Ectodermal cell (in vitro differentiated cells): ENCODE results near the gene OR2B2.

Experiments
- H3K27ac ChIP-seq: 2 replicates; pipeline ENCODE4 v1.7.0; 2013; ENCODE audit warnings: mild to moderate bottlenecking, low read depth, low read length; ENCODE audit not compliant: insufficient read depth, poor library complexity, severe bottlenecking
- H3K27me3 ChIP-seq: 2 replicates; pipeline ENCODE4 v1.7.0; 2013; ENCODE audit warnings: mild to moderate bottlenecking, low read length; ENCODE audit not compliant: insufficient read depth, control insufficient read depth, poor library complexity, severe bottlenecking
- H3K36me3 ChIP-seq: one replicate; pipeline ENCODE4 v1.7.0; 2013; ENCODE audit warnings: low read length; ENCODE audit not compliant: control insufficient read depth, insufficient read depth
- H3K4me1 ChIP-seq: one replicate; pipeline ENCODE4 v1.7.0; 2013; ENCODE audit warnings: low read length; ENCODE audit not compliant: control insufficient read depth, insufficient read depth
- H3K4me3 ChIP-seq: 2 replicates; pipeline ENCODE4 v1.7.0; 2013; ENCODE audit warnings: low read depth, low read length, control low read depth; ENCODE audit not compliant: insufficient read depth
- H3K9me3 ChIP-seq: 2 replicates; pipeline ENCODE4 v1.7.0; 2013; ENCODE audit warnings: mild to moderate bottlenecking, low read length, moderate library complexity; ENCODE audit not compliant: control insufficient read depth
- WGBS, 2 experiments: methylation state at CpG; one replicate each; pipeline ENCODE4 v1.1.7; 2013; ENCODE audit warnings: missing lambda C conversion rate in 2 of 2; 5-methylcytosine and 5-hydroxymethylcytosine counted together

The OR2B2 gene

GRCh38 chr6:27883136-27883535 lies 29.1 kb downstream of the OR2B2 start:
- 92 to 95% methylated on average over 1 of the region's 1 CpG for WGBS, 2 experiments
- no peaks in the 10 kb centered on the region for H3K27me3 ChIP-seq
- no peaks in the 10 kb centered on the region for H3K36me3 ChIP-seq
- no peaks in the 10 kb centered on the region for H3K4me1 ChIP-seq
- H3K9me3 ChIP-seq: no peaks in the 10 kb centered on the region
- H3K27ac ChIP-seq: no peak overlapping the region
- H3K4me3 ChIP-seq: no peak overlapping the region

DNA sequence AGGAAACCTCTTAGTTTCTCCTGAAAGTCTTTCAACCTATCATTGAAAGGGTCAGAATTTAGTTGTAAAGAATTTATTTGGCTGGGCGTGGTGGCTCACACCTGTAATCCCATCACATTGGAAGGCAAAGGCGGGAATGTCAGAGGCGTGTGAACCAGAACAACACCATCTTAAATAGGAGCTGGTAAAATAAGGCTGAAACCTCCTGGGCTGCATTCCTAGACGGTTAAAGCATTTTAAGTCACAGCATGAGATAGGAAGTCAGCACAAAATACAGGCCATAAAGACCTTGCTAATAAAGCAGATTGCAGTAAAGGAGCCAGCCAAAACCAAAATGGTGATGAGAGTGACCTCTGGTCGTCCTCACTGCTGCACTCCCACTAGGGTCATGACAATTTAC lies 29.6 kb downstream of the OR2B2 start:
- Histone ChIP-seq H3K4me1 (no peaks in the 10 kb centered on the region), H3K27ac (no peak overlapping the region), H3K27me3 (no peaks in the 10 kb centered on the region), H3K9me3 (no peaks in the 10 kb centered on the region), H3K4me3 (no peak overlapping the region), H3K36me3 (no peaks in the 10 kb centered on the region)
- WGBS, 2 experiments: 72 to 75% methylated on average over 5 of the region's 5 CpGs

DNA sequence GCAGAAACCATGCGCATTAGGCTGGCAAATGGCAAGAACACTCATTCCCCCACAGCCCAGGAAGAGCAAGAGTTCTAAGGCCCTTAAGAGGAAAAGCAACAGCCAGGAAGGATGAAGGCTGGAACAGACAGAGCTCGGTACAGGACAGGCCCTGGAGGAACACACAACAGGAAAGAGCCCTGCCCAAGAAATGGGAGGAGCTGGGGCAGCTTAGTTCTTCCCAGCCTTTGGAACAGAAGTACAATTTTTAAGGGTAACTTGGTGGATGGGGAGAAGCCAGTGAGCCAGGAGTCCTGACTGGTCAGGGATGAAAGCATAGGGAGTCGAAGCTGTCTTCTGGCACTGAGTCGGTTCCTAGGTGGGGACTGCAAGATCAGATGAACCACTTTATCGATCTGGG lies 32.4 kb downstream of the OR2B2 start:
- Histone ChIP-seq H3K9me3 (no peaks in the 10 kb centered on the region), H3K27me3 (no peaks in the 10 kb centered on the region), H3K4me3 (no peak overlapping the region), H3K4me1 (no peaks in the 10 kb centered on the region), H3K27ac (no peak overlapping the region), H3K36me3 (no peaks in the 10 kb centered on the region)
- 94 to 96% methylated on average over 5 of the region's 5 CpGs for WGBS, 2 experiments

DNA sequence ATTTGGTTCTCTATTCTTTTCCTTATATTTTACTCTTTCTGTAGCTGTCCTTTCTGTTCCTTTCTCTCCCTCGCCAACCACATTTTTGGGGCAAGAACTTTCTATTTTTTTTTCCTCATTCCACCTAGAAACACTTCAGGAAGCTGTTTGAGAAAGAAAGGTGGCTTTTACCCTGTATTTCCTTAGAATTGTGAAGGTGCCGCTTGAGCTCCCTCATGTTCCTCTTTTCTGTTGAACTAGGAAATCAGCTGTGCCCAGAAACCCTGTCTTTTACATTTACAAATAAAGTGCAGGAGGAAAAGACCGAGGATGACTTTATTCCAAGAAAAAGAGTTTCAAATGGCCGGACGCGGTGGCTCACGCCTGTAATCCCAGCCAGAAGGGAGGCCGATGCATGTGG lies 38.2 kb downstream of the OR2B2 start:
- no peaks in the 10 kb centered on the region for H3K36me3 ChIP-seq
- H3K4me3 ChIP-seq: no peak overlapping the region
- H3K4me1 ChIP-seq: no peaks in the 10 kb centered on the region
- no peaks in the 10 kb centered on the region for H3K27me3 ChIP-seq
- no peaks in the 10 kb centered on the region for H3K9me3 ChIP-seq
- peak overlapping the region; percentile 95 for H3K27ac ChIP-seq
- WGBS, 2 experiments: 89 to 90% methylated on average over 8 of the region's 8 CpGs

- Histone ChIP-seq H3K27me3 (no peaks in the 10 kb centered on the region), H3K4me1 (peaks cover 3% of the 10 kb centered on the region), H3K36me3 (no peaks in the 10 kb centered on the region), H3K9me3 (no peaks in the 10 kb centered on the region), H3K4me3 (peak overlapping the region; percentile 62), H3K27ac (peak overlapping the region; percentile 95)
- WGBS, 2 experiments: 43 to 45% methylated on average over 50 of the region's 50 CpGs
These were observed 38.9 kb downstream of the OR2B2 start for GRCh38 chr6:27873021-27873940.

DNA sequence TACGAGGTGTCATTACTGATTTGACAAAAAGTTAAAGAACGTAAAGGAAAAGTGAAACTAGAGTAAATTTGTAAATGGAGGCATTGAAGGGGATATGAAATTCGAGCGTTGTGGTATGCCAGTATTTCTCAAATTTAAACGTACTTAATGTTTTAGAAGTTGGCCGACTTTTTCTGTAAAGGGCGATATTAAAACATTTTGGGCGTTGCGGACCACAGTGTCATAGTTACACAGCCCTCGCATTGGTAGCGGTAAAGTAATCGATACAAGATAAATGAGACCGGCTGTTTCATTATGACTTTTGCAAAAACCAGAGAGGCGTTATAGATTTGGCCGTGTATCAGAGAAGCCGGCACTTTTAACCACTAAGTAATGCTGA lies 39.6 kb downstream of the OR2B2 start:
- 47 to 49% methylated on average over 16 of the region's 16 CpGs for WGBS, 2 experiments
- Histone ChIP-seq H3K9me3 (no peaks in the 10 kb centered on the region), H3K4me1 (peaks cover 3% of the 10 kb centered on the region), H3K27me3 (no peaks in the 10 kb centered on the region), H3K36me3 (no peaks in the 10 kb centered on the region), H3K27ac (peak overlapping the region; percentile 95), H3K4me3 (peak overlapping the region; percentile 62)

DNA sequence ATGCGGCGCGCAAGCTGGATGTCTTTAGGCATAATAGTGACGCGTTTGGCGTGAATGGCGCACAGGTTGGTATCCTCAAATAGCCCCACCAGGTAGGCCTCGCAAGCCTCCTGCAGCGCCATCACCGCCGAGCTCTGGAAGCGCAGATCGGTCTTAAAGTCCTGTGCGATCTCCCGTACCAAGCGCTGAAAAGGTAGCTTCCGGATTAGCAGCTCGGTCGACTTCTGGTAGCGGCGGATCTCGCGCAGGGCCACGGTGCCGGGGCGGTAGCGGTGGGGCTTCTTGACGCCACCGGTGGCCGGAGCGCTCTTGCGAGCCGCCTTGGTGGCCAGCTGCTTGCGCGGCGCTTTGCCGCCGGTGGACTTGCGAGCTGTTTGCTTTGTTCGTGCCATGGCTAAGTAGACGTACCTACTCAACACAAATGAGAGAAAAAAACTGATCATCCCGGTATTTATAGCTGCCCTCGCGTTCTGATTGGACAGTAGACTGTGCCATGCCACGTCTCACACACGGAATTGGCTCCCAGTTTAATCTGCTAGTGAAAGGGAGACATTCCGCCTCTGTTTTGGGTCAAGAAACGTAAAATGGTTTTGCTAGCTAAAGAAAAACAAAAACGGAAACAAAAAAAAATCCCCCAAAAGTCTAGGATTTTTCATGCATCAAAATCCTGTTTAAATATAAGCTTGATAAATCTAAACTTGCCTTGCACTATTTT lies 40.1 kb downstream of the OR2B2 start:
- no peaks in the 10 kb centered on the region for H3K36me3 ChIP-seq
- no peaks in the 10 kb centered on the region for H3K9me3 ChIP-seq
- H3K27me3 ChIP-seq: no peaks in the 10 kb centered on the region
- H3K4me1 ChIP-seq: peaks cover 3% of the 10 kb centered on the region
- H3K4me3 ChIP-seq: peak overlapping the region; percentile 62
- WGBS, 2 experiments: 33 to 37% methylated on average over 49 of the region's 49 CpGs
- H3K27ac ChIP-seq: peak overlapping the region; percentile 95

GRCh38 chr6:27870291-27870870 lies 41.8 kb downstream of the OR2B2 start:
- H3K9me3 ChIP-seq: no peaks in the 10 kb centered on the region
- no peaks in the 10 kb centered on the region for H3K36me3 ChIP-seq
- no peak overlapping the region for H3K4me3 ChIP-seq
- H3K4me1 ChIP-seq: peaks cover 3% of the 10 kb centered on the region
- no peak overlapping the region for H3K27ac ChIP-seq
- WGBS, 2 experiments: 89 to 90% methylated on average over 9 of the region's 9 CpGs
- H3K27me3 ChIP-seq: no peaks in the 10 kb centered on the region

GRCh38 chr6:27868311-27868710 lies 43.9 kb downstream of the OR2B2 start:
- Histone ChIP-seq H3K27ac (no peak overlapping the region), H3K27me3 (no peaks in the 10 kb centered on the region), H3K4me3 (no peak overlapping the region), H3K36me3 (no peaks in the 10 kb centered on the region), H3K9me3 (no peaks in the 10 kb centered on the region), H3K4me1 (peaks cover 3% of the 10 kb centered on the region)
- WGBS, 2 experiments: 88 to 90% methylated on average over 3 of the region's 3 CpGs

GRCh38 chr6:27867945-27868300 lies 44.3 kb downstream of the OR2B2 start:
- Histone ChIP-seq H3K4me3 (no peak overlapping the region), H3K36me3 (no peaks in the 10 kb centered on the region), H3K27ac (peak overlapping the region; percentile 30), H3K4me1 (peaks cover 3% of the 10 kb centered on the region), H3K9me3 (no peaks in the 10 kb centered on the region), H3K27me3 (no peaks in the 10 kb centered on the region)
- 80 to 100% methylated on average over 1 of the region's 1 CpG for WGBS, 2 experiments
